Stimulated activated CD4-positive, alpha-beta T cell treated with anti-CD3 and anti-CD28 coated beads, Interleukin-1b, Interleukin-23, amount 100 ng/mL, for 1 hour (primary cell): Measurements from ENCODE around the gene KIF1A.
"Not testable (repeated sequence)": the region's sequence is repeated elsewhere in the genome, so short reads cannot be mapped to it uniquely, and the experiment has no call there.

Experiments used
- DNase-seq, 2 donors: peaks; one replicate each; pipeline ENCODE4 v3.0.0-alpha.2; 2020; ENCODE audit warnings: low read depth in 2 of 2

KIF1A gene

DNA sequence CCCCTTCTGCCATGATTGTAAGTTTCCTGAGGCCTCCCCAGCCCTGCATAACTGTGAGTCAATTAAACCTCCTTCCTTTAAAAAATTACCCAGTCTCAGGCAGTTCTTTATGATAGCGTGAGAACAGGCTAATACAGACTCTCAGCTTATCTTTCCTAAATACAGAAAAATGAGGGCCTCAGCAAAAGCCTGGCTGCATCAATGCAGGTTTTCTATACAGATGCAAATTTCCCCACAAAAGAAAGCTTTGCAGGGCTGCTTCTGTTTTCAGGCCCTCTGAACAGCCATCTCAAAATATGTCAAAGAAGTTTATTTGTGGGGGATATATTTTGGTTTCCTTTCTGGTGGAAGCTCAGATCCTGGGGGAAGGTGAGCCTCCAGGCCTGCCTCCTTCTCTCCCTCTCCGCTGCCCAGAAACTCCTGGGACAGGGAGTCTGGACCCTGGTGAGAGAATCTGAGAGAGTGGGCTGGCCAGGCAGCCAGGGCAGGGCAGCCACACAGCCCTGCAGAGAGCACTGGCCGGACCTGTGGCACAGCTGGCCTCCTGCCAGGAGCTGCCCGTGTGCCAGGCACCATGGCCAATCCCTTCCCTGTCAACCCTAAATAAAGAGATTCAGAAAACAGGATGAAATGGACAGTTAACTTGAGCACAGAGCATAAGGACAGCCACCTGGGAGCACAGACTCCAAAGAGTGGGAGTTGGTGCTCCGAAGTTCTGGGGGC lies 27.0 kb upstream of the KIF1A start:
- DNase-seq, result no peak

DNA sequence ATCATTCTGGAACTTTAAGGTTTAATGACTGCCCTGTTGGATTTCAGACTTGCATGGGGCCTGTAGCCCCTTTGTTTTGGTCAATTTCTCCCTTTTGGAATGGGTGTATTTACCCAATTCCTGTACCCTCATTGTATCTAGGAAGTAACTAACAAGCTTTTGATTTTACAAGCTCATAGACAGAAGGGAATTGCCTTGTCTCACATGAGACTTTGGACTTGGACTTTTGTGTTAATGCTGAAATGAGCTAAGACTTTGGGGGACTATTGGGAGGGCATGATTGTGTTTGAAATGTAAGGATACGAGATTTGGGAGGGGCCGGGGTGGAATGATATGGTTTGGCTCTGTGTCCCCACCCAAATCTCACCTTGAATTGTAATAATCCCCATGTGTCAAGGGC lies 26.3 kb upstream of the KIF1A start:
- DNase-seq, result not testable (repeated sequence)

DNA sequence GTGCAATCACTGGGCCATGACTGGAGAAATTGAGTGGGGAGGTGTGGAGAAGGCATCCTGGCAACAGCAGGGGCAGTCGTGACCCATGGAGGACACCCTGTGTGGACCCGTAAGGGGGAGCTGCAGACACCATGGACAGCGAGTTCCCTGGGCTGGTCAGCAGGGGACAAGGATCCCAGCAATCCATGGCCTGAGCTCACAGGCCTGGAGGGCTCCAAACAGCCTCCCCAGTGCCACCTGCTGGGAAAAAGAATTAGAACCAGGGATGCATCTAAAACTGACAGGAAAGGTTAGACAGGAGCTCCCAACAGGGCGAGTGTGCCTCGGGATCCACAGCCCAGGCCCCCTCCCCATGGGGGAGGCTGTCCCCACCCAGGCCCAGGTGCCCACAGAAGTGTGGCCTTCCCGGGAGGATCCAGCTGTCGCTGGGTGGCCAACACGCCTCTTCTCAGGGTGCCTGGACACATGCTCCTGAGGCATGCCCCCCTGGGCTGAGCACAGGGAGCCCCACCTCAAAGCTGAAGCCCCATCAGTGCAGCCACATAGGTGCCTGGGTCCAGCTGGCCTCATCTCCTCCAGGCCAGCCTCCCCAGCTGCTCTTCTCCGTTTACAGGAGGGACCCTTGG lies 20.5 kb upstream of the KIF1A start:
- DNase-seq, result no peak

DNA sequence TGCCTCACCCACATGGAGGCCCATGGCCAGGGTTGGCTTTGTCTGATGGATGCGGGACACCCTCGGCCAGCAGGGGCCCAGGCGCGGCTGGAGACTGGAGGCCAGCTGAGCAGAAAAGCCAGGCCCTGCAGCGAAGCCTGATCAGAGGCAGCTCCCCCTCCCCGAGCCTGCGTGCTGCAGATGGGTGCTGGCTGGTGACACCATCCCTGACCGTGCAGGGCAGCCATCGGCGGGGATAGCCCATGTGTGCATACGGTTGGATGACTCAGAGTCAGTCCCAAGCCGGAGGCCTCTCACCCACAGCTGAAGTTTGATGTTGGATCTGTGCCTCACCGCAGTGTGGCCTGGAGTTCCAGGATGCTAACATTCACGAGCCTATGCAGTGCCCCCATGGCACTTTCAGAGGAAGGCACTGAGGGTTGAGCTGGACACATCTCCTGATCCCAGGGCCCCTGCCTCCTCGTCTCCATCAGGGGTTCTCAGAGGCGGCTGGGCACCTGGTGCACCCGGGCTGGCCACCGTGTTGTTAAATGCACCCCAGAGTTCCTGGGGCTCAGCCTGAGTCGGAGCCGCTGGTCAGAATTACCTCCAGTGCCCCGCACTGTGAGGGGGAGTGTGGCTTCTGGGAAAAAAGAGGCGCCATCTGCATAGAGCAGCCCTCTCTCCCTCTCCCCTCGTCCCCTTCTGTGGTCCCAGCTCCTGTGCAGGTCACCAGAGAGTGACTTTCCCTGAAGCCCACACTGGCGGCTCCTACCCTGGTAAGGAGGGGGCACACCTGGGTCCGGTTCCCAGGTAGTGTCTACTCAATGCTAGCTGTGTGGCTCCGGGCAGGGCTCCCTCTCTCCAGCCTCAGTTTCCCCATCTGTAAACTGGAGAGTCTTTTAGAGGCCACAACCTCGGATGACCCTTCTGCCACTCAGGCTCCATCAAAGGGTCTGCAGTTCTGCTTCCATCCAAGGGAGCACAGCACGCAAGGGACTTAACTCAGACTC lies 19.4 kb upstream of the KIF1A start:
- no peak for DNase-seq

DNA sequence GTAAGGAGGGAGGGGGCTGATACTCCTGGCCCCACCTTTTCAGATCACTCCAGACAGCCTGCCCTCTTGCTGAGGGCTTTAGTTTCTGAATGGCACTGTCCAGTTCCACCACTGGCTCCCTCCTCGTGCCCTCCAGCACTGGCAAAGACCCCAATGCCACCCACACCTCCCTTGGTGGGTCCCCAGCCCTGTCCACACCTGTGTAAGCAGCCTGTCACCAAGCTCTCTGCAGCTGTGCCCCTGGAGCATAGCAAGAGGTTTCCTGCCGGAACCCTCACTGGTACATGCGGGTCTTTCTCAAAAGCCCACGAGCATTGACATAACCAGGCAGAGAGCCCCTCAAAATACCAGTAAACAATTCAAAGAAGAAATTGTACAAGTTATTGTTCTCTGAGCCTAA lies 17.6 kb upstream of the KIF1A start:
- no peak for DNase-seq

DNA sequence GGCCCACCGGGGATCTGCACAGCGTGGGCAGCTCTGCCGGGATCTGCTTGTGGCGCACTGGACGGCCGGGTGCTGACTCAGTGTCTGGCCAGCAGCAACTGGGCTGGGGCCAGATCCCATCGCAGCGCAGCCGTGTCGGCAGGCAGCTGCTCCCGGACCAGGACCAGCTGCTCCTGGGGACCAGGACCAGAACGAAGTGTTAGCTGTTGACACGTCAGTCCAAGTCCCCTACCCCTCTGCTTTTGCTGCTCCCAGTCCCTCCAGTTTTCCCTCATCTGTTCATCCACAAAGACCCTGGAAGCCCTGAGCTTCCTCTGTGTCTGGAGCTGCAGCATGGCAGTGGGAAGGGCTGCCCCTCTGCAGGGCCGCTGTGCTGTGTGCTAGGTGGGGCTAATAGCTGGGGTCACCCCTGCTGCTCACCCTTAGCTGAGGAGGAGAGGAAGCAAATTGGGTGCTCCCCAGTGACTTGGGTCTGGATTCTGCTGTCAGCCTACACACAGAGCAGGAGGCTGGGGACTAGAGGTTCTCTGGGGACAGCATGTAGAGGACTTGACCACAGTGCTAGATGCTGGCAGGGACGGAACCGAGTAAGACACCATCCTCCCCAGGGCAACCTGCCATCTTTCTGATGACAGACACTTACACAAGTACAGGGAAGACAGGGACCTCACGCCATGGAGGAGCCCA lies 16.9 kb upstream of the KIF1A start:
- no peak for DNase-seq

DNA sequence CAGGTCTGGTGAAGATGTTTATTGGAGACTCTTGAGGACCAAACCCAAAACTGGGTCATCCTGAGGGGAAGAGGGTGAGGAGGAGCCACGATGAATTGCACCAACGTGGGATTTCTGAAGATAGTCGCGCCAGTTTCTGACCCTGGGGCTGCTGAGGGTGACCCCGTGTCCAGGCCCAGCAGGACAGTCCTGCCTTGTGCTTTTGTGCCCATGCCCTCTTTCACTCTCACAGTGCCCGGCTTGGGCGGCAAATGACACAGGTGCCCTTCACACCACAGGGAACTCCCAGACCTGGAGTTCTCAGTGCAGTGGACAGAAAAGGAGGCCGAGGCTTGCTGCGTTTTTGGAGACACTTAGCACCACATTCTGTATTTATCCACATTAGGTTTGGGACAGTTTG lies 15.5 kb upstream of the KIF1A start:
- no peak for DNase-seq

DNA sequence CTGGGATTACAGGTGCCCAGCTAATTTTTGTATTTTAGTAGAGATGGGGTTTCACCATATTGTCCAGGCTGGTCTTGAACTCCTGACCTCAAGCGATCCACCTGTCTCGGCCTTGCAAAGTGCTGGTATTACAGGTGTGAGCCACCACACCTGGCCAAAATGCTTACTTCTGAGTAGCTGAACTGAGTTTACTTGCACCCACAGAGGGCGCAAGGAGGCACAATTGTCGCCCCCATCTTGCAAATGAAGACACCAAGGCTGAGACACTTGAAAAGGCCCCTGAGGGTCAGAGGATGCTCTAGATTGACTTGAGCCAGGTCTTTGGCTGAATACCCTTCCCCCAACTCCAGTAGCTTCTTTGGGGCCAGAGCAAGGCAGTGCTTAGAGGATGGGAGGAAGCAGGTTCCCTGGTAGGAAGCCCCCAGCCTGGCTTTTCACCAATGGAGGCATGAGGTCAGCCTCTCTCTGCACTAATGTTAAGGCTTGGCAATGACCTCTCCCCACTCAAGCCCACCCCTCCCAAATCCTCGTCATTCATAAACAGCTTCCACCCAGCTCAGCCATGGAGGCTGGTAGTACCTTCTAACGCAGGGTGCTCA lies 14.5 kb upstream of the KIF1A start:
- no peak for DNase-seq

DNA sequence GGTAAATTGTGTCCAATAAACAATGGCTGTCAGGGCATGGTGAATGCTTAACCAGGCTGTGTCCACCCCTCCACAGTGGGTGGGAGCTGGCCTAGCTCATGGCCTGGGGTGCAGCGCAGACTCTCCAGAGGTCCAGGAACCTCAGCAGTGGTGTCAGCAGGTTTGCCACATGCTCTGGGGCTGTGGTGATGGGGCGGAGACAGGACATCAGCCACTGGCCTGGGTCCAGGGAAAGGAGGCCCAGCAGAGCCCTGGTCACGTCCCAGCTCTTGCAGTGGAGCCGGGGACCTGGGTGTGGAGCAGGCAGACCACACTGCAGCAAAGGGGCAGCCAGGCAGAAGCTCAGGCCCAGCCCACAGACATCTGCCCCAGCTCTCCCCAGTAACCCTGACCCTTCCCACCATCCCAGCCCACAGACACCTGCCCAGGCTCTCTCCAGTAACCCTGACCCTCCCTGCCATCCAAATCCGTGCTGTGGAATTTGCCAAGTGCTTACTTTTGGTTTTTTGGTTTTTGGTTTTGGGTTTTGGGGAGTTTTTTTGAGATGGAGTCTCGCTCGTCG lies 13.8 kb upstream of the KIF1A start:
- DNase-seq, result no peak

DNA sequence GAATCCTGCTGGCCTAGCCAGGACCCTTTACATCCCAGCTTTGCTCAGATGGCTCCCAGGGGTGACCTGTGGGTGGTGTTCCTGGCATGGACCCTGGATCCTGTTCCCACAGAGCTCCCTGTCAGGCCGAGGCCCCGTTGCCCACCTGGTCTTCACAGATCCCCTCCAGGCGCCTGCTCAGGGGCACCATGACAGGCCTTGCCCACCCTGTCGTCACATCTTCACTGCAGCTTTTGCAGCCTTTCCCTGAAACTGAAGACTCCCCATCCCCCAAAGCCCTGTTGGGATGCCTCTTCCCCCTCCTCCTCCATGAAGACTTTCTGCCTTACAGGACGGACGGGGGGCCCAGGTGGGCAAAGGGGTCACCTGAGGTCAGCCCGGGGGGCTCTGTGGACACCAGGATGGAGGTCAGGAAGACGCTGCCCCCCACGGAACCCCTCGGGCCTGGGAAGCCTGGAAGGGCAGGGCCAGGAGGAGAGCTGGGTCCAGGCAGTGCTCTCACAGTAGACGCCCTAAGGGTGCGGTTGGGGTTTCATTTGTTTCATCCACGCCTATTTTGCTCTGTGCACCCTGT lies 13.0 kb upstream of the KIF1A start:
- no peak for DNase-seq

DNA sequence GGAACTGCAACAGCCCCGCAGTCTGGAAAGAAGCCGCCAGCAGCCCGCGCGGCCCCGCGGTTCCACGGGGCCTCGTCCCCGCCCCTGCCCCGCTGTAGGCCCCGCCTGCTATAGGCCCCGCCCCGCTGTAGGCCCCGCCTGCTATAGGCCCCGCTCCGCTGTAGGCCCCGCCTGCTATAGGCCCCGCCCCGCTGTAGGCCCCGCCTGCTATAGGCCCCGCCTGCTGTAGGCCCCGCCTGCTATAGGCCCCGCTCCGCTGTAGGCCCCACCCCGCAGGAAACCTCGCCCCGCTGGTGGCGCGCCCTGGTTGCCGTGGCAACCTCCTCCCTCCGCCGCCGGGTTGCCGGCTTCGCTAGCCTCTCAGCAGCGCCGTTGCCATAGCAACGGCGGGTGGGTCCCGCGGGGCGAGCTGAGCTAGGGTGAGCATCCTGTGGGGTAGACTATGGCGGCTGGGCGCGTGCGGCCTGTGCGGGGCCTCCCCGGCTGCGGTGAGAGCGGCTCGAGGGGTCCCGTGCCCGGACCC lies 12.2 kb upstream of the KIF1A start:
- DNase-seq, result peak; percentile 87 to 99

DNA sequence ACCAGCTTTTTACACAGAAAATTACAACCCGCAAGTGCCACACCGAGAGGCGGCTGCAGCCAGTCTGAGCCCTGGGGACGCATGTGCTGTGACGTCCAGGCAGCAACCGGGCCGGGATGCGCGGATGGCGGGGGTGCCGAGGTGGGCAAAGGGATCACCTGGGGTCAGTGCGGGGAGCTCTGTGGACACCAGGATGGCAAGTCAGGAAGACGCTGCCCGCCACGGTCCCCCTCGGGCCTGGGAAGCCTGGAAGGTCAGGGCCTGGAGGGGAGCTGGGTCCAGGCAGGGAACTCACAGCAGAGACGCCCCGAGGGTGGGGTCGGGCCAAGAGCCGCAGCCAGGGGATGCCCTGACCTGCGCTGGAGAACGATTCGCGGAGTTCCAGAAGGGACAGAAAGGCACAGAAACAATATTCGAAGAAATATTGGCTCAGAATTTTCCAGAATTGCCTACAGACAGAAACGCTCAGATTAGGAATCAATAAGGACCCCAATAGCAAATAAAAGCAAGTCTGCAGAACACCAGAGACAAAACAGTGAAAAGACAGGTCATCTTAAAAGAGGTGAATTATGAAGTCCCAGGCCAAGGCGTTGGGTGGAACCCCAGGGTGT lies 11.7 kb upstream of the KIF1A start:
- no peak for DNase-seq

DNA sequence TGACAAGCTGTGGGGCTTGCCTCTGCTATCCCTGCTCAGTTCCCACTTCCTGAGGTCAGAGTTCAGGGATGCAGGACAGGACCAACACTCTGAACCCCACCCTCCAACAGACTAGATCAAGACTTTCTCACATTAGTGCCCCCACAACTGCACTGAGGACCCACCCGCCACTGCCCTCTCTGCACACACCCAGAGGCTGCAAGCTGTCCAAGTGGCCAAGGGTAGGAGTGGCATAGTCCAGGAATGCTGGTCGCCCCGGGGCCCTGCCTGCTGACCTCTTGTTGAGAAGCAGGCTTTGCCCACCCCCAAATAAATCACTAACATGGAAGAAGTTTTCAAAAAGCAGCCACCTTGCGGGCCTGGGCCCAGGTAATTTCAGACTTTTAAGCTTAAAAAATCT lies 5.5 kb upstream of the KIF1A start:
- DNase-seq, result no peak

DNA sequence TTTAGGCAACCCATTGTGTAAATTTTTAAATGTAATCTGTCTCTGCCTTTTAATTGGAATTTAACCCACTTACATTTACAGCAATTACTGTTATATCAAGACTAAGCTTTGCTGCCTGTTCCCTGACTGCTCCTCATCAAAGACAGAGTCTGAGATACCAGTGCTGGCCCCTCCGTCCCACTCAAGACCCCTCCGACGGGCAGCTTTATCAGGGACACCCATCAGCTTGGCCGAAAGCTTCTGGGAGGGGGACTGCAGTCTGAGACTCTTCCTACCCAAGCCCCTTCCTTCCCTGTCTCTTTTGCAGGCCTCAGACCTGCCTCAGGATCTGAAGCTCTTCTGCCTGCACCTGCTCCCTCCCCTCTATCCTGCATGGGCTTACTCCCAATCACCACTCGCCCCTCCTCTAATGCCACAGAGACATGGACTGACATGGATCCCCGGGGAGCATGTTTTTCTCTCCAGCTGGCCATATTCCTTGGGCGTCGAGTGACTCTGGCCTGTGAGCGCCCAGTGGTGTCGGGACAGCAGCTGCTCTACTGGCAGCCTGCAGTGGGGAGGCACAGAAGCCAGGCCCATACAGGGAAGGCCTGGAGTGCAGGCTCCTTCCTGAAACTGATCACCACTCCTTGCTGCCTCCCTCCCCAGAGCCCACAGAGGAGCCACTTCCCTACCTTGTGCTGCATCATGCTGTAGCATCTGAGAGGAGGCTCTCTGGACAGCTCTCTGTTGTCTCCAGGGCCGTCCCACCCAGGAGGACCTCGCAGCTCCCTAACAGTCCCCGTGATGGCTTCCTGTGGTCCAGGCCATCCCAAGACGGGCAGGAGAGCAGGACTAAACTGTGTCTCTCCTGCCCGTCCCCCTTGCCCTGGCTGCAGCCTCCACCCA lies 3.7 kb upstream of the KIF1A start:
- no peak for DNase-seq

DNA sequence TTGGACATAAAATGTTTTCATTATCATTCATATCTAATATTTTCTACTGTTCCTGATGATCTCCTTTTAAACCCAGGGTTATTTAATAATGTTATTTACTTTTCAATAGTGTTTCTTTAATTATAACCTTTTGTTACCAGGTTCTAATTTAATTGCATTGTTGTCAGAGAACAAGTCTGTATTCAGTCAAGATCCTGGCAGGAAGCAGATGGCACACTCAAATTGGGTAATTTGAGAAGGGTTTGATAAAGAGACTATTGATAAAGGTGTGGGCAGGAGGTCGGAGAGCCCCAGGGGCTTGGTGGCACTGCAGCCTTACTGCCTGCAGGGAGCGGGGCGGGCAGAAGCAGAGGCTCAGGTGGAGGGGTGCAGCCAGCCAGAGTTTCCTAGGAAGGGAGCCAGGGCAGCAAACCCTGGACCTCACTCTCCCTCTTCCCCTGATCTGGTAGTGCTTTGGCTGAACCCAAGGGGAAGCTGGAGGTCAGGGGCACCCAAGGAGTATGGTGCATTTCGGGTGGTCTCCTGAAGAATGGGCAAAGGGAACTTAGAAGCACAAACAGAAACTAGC lies 2.3 kb upstream of the KIF1A start:
- DNase-seq, result no peak

DNA sequence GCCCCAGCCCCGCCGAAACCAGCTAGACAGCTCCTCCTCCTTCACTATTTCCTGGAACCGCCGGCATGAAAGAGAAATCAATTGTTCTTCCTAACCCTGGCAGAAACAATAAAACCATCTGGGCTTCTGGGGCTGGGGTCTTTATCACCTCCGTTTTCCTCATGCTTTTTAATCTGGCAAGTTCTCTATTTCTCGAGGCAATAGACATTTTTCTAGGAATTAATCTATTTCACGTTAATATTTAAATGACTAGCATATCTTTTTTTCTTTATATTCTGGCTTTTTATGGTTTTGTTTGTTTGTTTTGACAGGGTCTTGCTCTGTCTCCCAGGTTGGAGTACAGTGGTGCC lies 1.4 kb upstream of the KIF1A start:
- no peak for DNase-seq

DNA sequence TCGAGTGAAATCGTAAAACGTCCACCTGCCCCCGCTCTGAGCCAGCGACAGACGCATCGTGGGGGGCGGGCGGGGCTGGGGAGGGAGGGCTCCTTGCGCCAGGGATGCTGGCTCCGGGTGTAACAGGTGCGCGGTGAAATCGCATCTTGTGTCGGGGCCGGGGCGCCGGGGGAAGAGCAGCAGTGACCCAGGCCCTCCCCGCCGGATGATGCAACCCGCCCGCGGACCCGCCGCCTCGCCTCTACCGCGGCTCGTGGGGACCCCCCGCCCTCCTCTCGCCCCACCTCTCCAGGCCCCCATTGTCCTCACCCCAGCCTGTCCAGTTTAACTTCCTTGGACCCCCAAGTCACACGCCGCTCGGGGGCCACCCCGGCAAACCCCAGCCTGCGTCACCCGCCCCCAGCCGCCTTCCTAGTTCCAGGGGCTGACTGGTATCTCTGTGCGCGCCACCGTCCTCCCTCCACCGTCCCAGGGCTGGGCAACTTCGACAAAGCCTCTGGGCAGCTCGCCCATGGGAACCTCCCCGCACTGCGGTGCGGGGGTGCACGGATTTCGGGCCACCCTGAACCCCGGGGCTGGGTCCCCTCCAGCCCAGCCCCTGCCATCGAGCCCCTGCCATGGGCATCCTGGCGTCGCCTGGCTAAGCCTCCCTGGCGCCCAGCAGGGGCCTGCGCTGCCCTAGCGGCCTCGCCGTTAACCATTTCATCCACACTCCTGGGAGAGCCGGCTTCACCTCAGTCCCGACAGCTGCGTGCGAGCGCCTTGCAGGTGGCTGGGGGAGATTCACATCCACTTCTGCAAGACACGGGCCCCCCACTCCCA lies 799 bp upstream of the KIF1A start:
- DNase-seq, result no peak
